Activated naive CD4-positive, alpha-beta T cell (primary cell): ENCODE results near the gene DAAM2.

Experiments
- DNase-seq, 4 experiments: peaks; one replicate each; lab custom pipeline; 2025; lab: John Stamatoyannopoulos, UW

DAAM2 gene

GRCh38 chr6:39887692-39888450 is 95.7 kb downstream of the DAAM2 start:
- DNase-seq: no peak

GRCh38 chr6:39889229-39889628 is 97.1 kb downstream of the DAAM2 start:
- DNase-seq: no peak

GRCh38 chr6:39891353-39891752 is 99.2 kb downstream of the DAAM2 start:
- no peak for DNase-seq

GRCh38 chr6:39891976-39892375 is 99.8 kb downstream of the DAAM2 start:
- DNase-seq: no peak

- no peak for DNase-seq
Observed at GRCh38 chr6:39892490-39893129, 100.4 kb downstream of the DAAM2 start.

GRCh38 chr6:39893286-39893685 is 101.1 kb downstream of the DAAM2 start:
- DNase-seq: no peak

- DNase-seq: no peak
Observed at GRCh38 chr6:39896701-39897100, 104.5 kb downstream of the DAAM2 start.

- no peak for DNase-seq
Observed at GRCh38 chr6:39897698-39898097, 105.5 kb downstream of the DAAM2 start.

GRCh38 chr6:39898625-39899024 is 106.4 kb downstream of the DAAM2 start:
- DNase-seq: no peak

GRCh38 chr6:39899554-39900295 is 107.5 kb downstream of the DAAM2 start:
- DNase-seq: no peak

GRCh38 chr6:39901116-39901655 is 109.0 kb downstream of the DAAM2 start:
- no peak for DNase-seq

- no peak for DNase-seq
Observed at GRCh38 chr6:39901670-39902069, 109.5 kb downstream of the DAAM2 start.

GRCh38 chr6:39902136-39902535 is 110.0 kb downstream of the DAAM2 start:
- DNase-seq: no peak

GRCh38 chr6:39902786-39903465 is 110.8 kb downstream of the DAAM2 start:
- DNase-seq: no peak

GRCh38 chr6:39903656-39904055 is 111.5 kb downstream of the DAAM2 start:
- DNase-seq: no peak

GRCh38 chr6:39904946-39905639 is 112.9 kb downstream of the DAAM2 start:
- no peak for DNase-seq

- DNase-seq: no peak
Observed at GRCh38 chr6:39905640-39905975, 113.4 kb downstream of the DAAM2 start.

- DNase-seq: no peak
Observed at GRCh38 chr6:39906318-39906761, 114.2 kb downstream of the DAAM2 start.

- DNase-seq: no peak
Observed at GRCh38 chr6:39907871-39908575, 115.8 kb downstream of the DAAM2 start.

GRCh38 chr6:39908838-39909583 is 116.8 kb downstream of the DAAM2 start:
- no peak for DNase-seq
